NB4 (cell line): ENCODE measurements around the gene ATM.

ENCODE experiments used
- CTCF ChIP-seq: IDR thresholded peaks from one replicate; pipeline ENCODE4 v1.5.1; 2012; ENCODE audit warnings: low read depth, low read length
- MAX ChIP-seq: IDR thresholded peaks from 2 replicates; pipeline ENCODE4 v1.6.1; 2011; ENCODE audit warnings: low read depth, low read length
- POLR2A ChIP-seq: IDR thresholded peaks from 2 replicates; pipeline ENCODE4 v1.6.1; 2011; ENCODE audit warnings: mild to moderate bottlenecking; ENCODE audit not compliant: insufficient read length; ENCODE audit errors: extremely low read depth

DNA sequence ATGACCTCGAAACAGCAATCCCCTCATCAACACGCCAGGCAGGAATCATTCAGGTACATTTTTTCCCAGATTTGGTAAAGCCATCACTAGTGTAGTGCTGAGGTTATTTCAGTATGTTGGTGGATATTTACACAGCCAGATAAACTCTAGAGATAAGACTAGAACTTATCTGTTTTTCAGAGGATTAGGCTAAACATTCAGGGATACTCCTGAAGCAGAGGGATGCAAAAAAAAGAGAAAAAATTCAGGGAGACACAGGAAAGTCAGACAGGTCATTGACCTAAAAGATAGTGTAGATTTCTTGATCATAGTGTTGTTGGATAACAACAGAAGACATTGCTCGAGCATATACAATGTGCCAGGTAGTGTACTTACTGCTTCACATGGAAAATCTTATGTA lies 93.2 kb downstream of the ATM start:
- TF ChIP-seq MAX (no peak), POLR2A (no peak), CTCF (no peak)
